Loucy (cell line): Measurements from ENCODE around the gene MDGA2.

Experiments used
- CTCF ChIP-seq: fragments of 200-600 bp; sonication (generic); conservative IDR thresholded peaks from 2 replicates; pipeline ENCODE4 v1.5.1; 2014; ENCODE audit warnings: mild to moderate bottlenecking, antibody characterized with exemption, low read length
- EZH2phosphoT487 ChIP-seq: fragments of 200-600 bp; IDR thresholded peaks from 2 replicates; pipeline ENCODE4 v1.6.1; 2018; ENCODE audit warnings: antibody characterized with exemption, mild to moderate bottlenecking, moderate library complexity, borderline replicate concordance

- TF ChIP-seq CTCF (no peak), EZH2phosphoT487 (no peak)
Observed at GRCh38 chr14:47675466-47676314, at the start of gene MDGA2.
